Brain microvascular endothelial cell (primary cell): ENCODE measurements around the gene TAC4.

ENCODE experiments used
- DNase-seq: peaks from one replicate; pipeline ENCODE4 v3.0.0-alpha.2; 2020
- H3K27ac ChIP-seq: fragments of 250-450 bp; sonication (Bioruptor Pico); 2 replicates; pipeline ENCODE4 v1.5.1; 2020; ENCODE audit warnings: mild to moderate bottlenecking, moderate library complexity
- H3K27me3 ChIP-seq: fragments of 250-450 bp; sonication (Bioruptor Pico); replicated peaks from 2 replicates; pipeline ENCODE4 v1.5.1; 2020; ENCODE audit warnings: mild to moderate bottlenecking
- H3K36me3 ChIP-seq: fragments of 250-450 bp; sonication (Bioruptor Pico); replicated peaks from 2 replicates; pipeline ENCODE4 v1.5.1; 2020; ENCODE audit warnings: mild to moderate bottlenecking
- H3K4me3 ChIP-seq: 2 replicates; pipeline ENCODE4 v1.5.1; 2011; ENCODE audit warnings: low read depth, mild to moderate bottlenecking, control low read depth, low read length, moderate library complexity
- CTCF ChIP-seq: IDR thresholded peaks from 2 replicates; pipeline ENCODE4 v1.5.1; 2011; ENCODE audit warnings: low read depth, mild to moderate bottlenecking, moderate library complexity, low read length, control low read depth, inconsistent platforms; ENCODE audit errors: missing control alignments
- in situ Hi-C: cut with HindIII; loops from 2 replicates; pipeline ENCODE4 v1.10.0; 2017; ENCODE audit warnings: low sequenced_read_pairs, low pct_ligation_motif_present

TAC4 gene

GRCh38 chr17:49872754-49873377 lies 25.0 kb upstream of the TAC4 start:
- no peak for TF ChIP-seq CTCF
- Histone ChIP-seq H3K4me3 (no peak overlapping the region), H3K27ac (no peak overlapping the region), H3K27me3 (peaks cover 18% of the 10 kb centered on the region), H3K36me3 (no peaks in the 10 kb centered on the region)
- no peak for DNase-seq
- in situ Hi-C loops, result no loop called here

- no peak for TF ChIP-seq CTCF
- Histone ChIP-seq H3K27ac (no peak overlapping the region), H3K36me3 (no peaks in the 10 kb centered on the region), H3K27me3 (peaks cover 11% of the 10 kb centered on the region), H3K4me3 (no peak overlapping the region)
- DNase-seq, result no peak
- in situ Hi-C loops, result no loop called here
Measured at GRCh38 chr17:49871211-49871610, 23.3 kb upstream of the TAC4 start.

- H3K4me3 ChIP-seq, result no peak overlapping the region
- no peak for DNase-seq
- no peak for TF ChIP-seq CTCF
- no peak overlapping the region for H3K27ac ChIP-seq
- H3K36me3 ChIP-seq, result no peaks in the 10 kb centered on the region
- H3K27me3 ChIP-seq, result peaks cover 11% of the 10 kb centered on the region
- in situ Hi-C loops, result no loop called here
Measured at GRCh38 chr17:49870298-49870697, 22.4 kb upstream of the TAC4 start.

- no peak for DNase-seq
- in situ Hi-C loops, result no loop called here
- Histone ChIP-seq H3K4me3 (no peak overlapping the region), H3K27me3 (peaks cover 13% of the 10 kb centered on the region), H3K27ac (no peak overlapping the region), H3K36me3 (no peaks in the 10 kb centered on the region)
- TF ChIP-seq CTCF, result no peak
Measured at GRCh38 chr17:49869038-49869374, 21.1 kb upstream of the TAC4 start.

- no peaks in the 10 kb centered on the region for H3K36me3 ChIP-seq
- in situ Hi-C loops, result no loop called here
- no peak for DNase-seq
- no peak overlapping the region for H3K27ac ChIP-seq
- TF ChIP-seq CTCF, result no peak
- H3K27me3 ChIP-seq, result peaks cover 17% of the 10 kb centered on the region
- H3K4me3 ChIP-seq, result no peak overlapping the region
Measured at GRCh38 chr17:49866882-49867413, 19.1 kb upstream of the TAC4 start.

GRCh38 chr17:49866019-49866380 lies 18.1 kb upstream of the TAC4 start:
- TF ChIP-seq CTCF, result no peak
- no peak overlapping the region for H3K27ac ChIP-seq
- H3K27me3 ChIP-seq, result peaks cover 20% of the 10 kb centered on the region
- no peak for DNase-seq
- H3K4me3 ChIP-seq, result no peak overlapping the region
- H3K36me3 ChIP-seq, result no peaks in the 10 kb centered on the region
- in situ Hi-C loops, result no loop called here
